Measurements from ENCODE around the gene ACTC1. TPM values are rescaled to one million over a fixed set of nuclear protein-coding genes. Genes with fewer than 3 reads are reported as not detected.
A peak's percentile ranks its signal among the peaks of the same experiment; 100 is the strongest.

The ACTC1 gene
- total and polyA plus RNA-seq, 11 donors: 1,898 to 17,901 (median 12,542) TPM

- Histone ChIP-seq H3K27me3 (peaks cover 0 to 31% (median 4%) of the 10 kb centered on the region in 9 donors), H3K4me1 (peaks cover 0 to 46% (median 21%) of the 10 kb centered on the region in 12 donors), H3K36me3 (peaks cover 0 to 4% (median 0%) of the 10 kb centered on the region in 9 donors), H3K4me3 (peak overlapping the region in 3 of 12 donors; percentile 6 to 11 (median 8)), H3K27ac (peak overlapping the region; percentile 65 to 96 (median 82)), H3K9me3 (no peaks in the 10 kb centered on the region)
- TF ChIP-seq CTCF (IDR thresholded peaks at IDR 0.05) (no peak), POLR2A (IDR thresholded peaks at IDR 0.05) (no peak)
- 11 to 15% (median 13%) methylated on average over 12 to 16 of the region's 16 CpGs for WGBS, 4 donors
- DNase-seq (peak; percentile 80 to 92 (median 85)), ATAC-seq (peak; percentile 34 to 63 (median 50))
- intact Hi-C loops (cut with DNase I): loop anchor here in 4 of 10 donors (5.0 to 10.0 kb wide), 5 partner anchors 48 to 105 kb away; no protein-coding TSS in a partner anchor
Observed at GRCh38 chr15:34799149-34800101, 4.1 kb upstream of the ACTC1 start.

GRCh38 chr15:34796847-34797435, 1.6 kb upstream of the ACTC1 start:
- H3K4me3 ChIP-seq: peak overlapping the region in 2 of 12 donors; percentile 61 to 74
- WGBS, 4 donors: 7 to 20% (median 14%) methylated on average over 5 of the region's 5 CpGs
- DNase-seq: peak in 4 of 5 donors; percentile 44 to 52 (median 50)
- H3K4me1 ChIP-seq: peaks cover 0 to 46% (median 20%) of the 10 kb centered on the region in 12 donors
- ATAC-seq: peak; percentile 21 to 48 (median 32)
- no peaks in the 10 kb centered on the region for H3K9me3 ChIP-seq
- intact Hi-C loops (cut with DNase I): loop anchor here in 4 of 10 donors (2.0 to 10.0 kb wide), 5 partner anchors 50 to 82 kb away; no protein-coding TSS in a partner anchor
- H3K27ac ChIP-seq: peak overlapping the region; percentile 58 to 96 (median 93)
- TF ChIP-seq CTCF (IDR thresholded peaks at IDR 0.05) (no peak), POLR2A (IDR thresholded peaks at IDR 0.05) (peak in 1 of 2 donors; percentile 16)
- peaks cover 0 to 47% (median 5%) of the 10 kb centered on the region in 9 donors for H3K27me3 ChIP-seq
- H3K36me3 ChIP-seq: peaks cover 0 to 27% (median 12%) of the 10 kb centered on the region in 9 donors

- intact Hi-C loops (cut with DNase I): loop anchor here in 6 of 10 donors (2.0 to 10.0 kb wide), 6 partner anchors 53 to 80 kb away; no protein-coding TSS in a partner anchor
- Histone ChIP-seq H3K27ac (peak overlapping the region; percentile 69 to 96 (median 93)), H3K27me3 (peaks cover 0 to 44% (median 5%) of the 10 kb centered on the region in 9 donors), H3K4me3 (peak overlapping the region; percentile 43 to 84 (median 61)), H3K4me1 (peaks cover 0 to 36% (median 15%) of the 10 kb centered on the region in 12 donors), H3K36me3 (peaks cover 0 to 42% (median 27%) of the 10 kb centered on the region in 9 donors), H3K9me3 (no peaks in the 10 kb centered on the region)
- TF ChIP-seq POLR2A (IDR thresholded peaks at IDR 0.05) (no peak), CTCF (IDR thresholded peaks at IDR 0.05) (no peak)
- peak in 3 of 4 donors; percentile 2 to 21 (median 11) for ATAC-seq
- 13 to 17% (median 15%) methylated on average over 20 to 33 of the region's 33 CpGs for WGBS, 4 donors
- DNase-seq: peak in 1 of 5 donors; percentile 39
Observed at GRCh38 chr15:34794590-34795206, 651 bp downstream of the ACTC1 start.
